GM12875 (cell line): ENCODE measurements around the gene PSIP1.

Source experiments
- H3K4me3 ChIP-seq: one replicate; pipeline ENCODE4 v1.5.1; 2011; ENCODE audit warnings: low read depth, low read length, control low read depth
- TF ChIP-seq, protein P1 (sequence below): IDR thresholded peaks from 2 replicates; pipeline ENCODE4 v1.5.1; 2011; ENCODE audit warnings: low read depth, mild to moderate bottlenecking, control low read depth, inconsistent platforms, low read length, moderate library complexity, borderline replicate concordance; ENCODE audit not compliant: insufficient read depth

PSIP1 gene

DNA sequence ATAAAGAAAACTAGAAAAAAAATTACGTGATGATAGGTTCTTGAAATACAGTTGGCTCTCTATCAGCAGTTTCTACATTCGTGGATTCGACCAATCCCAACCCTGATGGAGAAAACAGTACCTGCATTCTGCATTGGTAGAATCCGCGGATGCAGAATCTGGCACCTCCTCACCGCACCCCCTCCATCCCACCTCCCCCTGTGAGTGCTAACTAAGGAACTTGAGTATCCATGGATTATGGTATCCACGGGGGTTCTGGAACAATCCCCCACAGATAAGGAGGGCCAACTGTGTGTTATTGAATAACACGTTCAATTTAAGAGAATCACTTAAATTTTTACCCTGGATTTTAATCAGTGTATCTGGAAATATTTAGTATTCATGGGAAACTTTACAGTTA is 10.5 kb upstream of the PSIP1 start:
- TF ChIP-seq, protein P1, sequence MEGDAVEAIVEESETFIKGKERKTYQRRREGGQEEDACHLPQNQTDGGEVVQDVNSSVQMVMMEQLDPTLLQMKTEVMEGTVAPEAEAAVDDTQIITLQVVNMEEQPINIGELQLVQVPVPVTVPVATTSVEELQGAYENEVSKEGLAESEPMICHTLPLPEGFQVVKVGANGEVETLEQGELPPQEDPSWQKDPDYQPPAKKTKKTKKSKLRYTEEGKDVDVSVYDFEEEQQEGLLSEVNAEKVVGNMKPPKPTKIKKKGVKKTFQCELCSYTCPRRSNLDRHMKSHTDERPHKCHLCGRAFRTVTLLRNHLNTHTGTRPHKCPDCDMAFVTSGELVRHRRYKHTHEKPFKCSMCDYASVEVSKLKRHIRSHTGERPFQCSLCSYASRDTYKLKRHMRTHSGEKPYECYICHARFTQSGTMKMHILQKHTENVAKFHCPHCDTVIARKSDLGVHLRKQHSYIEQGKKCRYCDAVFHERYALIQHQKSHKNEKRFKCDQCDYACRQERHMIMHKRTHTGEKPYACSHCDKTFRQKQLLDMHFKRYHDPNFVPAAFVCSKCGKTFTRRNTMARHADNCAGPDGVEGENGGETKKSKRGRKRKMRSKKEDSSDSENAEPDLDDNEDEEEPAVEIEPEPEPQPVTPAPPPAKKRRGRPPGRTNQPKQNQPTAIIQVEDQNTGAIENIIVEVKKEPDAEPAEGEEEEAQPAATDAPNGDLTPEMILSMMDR: no peak

DNA sequence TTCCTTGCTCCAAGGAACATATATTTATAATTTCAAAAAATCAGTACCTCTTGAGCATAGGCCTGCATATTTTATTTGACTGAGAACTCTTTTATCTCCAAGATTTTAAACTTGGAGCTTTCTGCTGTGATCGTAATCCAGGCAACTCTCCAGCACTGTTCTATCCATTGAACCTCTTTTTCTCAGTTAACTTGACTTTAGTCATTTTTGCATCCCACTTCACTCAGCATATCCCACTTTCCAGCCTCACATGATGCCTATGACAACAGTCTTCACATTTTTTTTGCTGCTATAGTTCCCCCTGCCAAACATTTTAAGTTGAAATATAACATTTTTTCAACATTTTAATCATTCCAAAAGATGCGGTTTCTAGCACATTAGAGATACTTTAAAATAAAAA is 9.1 kb upstream of the PSIP1 start:
- TF ChIP-seq, protein P1: no peak
- H3K4me3 ChIP-seq: no peak overlapping the region

More for the DNA sequence above, 10.5 kb upstream of the PSIP1 start:
- no peak overlapping the region for H3K4me3 ChIP-seq

DNA sequence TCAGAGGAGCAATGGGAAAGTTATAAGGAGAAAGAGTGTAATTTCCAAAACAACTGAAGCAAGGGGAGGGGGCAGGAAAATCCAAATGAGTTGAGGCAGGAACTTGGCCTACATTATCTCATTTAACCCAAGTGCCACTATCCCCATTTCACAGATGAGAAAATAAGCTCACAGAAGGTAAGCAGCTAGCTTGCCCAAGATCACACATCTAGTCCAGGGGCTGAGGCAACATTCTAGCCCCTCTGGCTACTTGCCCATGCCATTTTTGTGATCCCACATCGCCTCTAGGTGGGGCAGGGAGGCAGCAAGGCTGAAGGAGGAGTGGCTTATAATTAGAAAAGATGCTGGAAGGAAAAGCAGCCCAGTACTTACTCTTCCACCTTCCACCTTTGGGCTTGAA is 2.6 kb upstream of the PSIP1 start:
- TF ChIP-seq, protein P1: 0 out of 2 replicates have a peak, but pooled peaks have one; percentile 15
- no peak overlapping the region for H3K4me3 ChIP-seq

DNA sequence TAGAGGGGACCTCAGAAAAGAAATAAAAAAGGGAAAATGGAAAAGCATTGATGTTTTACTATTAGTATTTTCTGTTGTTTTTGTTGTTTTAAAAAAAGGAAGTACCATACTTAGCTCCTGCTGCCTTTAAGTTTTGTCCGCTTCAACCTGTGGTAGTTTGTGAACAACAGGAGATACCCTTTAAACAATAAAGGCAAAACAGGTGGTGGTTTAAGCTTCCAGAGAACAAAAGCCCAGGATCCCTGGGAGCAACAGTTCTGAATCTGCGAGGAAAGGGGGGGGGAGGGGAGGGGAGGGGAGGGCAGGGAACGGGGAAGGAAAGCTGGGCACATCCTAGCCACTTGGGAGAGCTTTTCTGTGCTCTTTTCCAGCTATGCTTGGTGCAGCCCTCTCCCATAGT is 2.1 kb upstream of the PSIP1 start:
- TF ChIP-seq, protein P1: no peak
- no peak overlapping the region for H3K4me3 ChIP-seq

DNA sequence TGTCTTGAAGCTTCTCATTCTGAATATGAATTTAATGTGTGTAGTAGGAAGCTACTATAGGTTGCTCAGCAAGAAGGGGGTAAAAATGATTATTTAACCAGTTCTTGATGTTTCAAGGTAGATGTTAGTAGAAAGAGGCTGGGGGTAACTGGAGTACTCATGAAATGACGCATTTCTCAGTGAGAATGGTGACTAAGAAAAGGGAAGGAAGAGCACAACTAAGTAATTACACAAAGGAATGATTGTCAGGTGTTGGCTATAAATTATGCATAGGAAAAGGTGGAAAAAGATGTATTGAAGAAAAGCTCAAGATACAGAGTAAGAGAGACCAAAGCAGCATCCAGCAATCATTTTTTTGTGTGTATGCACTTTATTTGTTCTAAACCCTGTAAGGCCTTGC is 1.4 kb upstream of the PSIP1 start:
- H3K4me3 ChIP-seq: no peak overlapping the region
- TF ChIP-seq, protein P1: no peak

DNA sequence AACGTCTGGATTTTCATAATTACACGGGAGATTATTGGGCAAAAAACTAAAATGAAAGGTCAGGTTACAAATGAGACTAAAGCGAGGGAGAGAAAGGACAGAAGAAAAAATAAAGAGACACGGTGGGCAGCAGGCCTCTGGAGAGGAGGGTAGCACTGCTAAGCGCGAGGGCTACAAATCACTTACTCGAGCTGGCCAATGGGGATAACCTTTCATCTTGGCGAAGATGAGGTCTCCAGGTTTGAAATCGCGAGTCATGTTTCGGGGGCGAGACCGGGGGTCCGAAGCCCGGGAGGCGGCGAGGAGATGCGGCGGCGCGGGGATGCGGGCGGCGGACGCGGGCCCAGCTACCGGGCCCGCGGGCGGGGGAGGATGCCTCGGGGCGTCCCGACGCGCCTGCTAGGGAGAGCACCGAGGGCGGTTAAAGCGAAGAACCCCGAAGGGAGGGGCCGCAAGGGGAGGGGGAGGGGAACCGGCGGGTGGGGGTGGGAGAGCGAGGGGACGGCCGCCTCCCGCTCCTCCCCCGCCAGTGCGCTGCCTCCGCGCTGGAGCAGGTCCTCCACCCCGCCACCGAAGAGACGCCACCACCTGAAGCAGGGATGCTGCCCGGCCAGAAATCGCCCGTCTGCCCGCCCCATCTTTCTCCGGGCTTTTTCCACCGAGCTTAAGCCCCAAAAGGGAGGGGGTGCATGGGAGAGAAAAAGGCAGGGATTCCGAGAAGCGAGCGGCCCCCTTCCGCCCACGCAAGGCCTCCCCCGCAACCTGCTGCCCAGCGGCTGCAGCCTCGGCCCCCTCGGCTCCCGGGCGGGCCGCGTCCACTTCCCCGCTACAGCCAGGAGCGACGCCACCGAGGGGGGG is 610 bp downstream of the PSIP1 start:
- peak overlapping the region; percentile 99 for H3K4me3 ChIP-seq
- TF ChIP-seq, protein P1: no peak

DNA sequence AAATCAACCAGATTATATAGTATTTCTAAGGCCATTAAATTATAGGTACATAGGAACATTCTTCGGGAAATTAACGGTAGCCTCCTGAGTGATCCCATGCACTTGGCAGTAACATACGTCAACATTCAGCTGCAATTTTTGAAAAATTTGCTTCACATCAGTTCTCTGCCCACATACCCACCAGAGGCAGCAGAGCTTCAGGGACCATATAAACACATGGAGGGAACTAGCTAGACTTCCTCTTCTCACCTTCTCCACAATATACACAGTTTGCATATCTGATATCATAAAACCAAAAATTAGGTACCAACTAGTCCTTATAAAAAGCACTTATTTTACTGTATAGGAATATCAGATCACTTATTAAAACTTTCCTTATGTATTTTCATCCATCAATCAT is 4.8 kb downstream of the PSIP1 start:
- no peak overlapping the region for H3K4me3 ChIP-seq
- TF ChIP-seq, protein P1: no peak
